Transverse colon (tissue), 4 donors: Measurements from ENCODE around the gene GPC6. TPM values are rescaled to one million over a fixed set of nuclear protein-coding genes. Genes with fewer than 3 reads are reported as not detected.

Source experiments
- DNase-seq: peaks from one replicate; pipeline ENCODE4 v3.0.0-alpha.2; 2019
- H3K27ac ChIP-seq, 4 donors: fragments of 200-600 bp; sonication (generic); 2 replicates each; pipeline ENCODE4 v1.5.1; 2016 to 2018; ENCODE audit warnings: inconsistent platforms in 4 of 4
- H3K27me3 ChIP-seq: fragments of 200-600 bp; sonication (generic); 2 replicates; pipeline ENCODE4 v1.5.1; 2017; ENCODE audit warnings: inconsistent platforms
- H3K36me3 ChIP-seq, 4 donors: fragments of 200-600 bp; sonication (generic); 2 replicates each; pipeline ENCODE4 v1.5.1; 2017 to 2019; ENCODE audit warnings: inconsistent platforms in 4 of 4
- H3K4me1 ChIP-seq, 4 donors: fragments of 200-600 bp; sonication (generic); 2 replicates each; pipeline ENCODE4 v1.5.1; 2017 to 2020; ENCODE audit warnings: inconsistent platforms in 4 of 4
- H3K4me3 ChIP-seq, 4 donors: fragments of 200-600 bp; sonication (generic); 1 replicate in 1 of 4; 2 replicates in 3 of 4; pipeline versions ENCODE4 v1.5.1 to v1.6.1; 2017 to 2019; ENCODE audit warnings: inconsistent platforms in 4 of 4
- H3K9me3 ChIP-seq, 2 donors: fragments of 200-600 bp; sonication (generic); 2 replicates each; pipeline ENCODE4 v1.5.1; 2017 to 2019; ENCODE audit warnings: inconsistent platforms in 2 of 2
- CTCF ChIP-seq, 5 experiments: fragments of 200-600 bp in 3 of 5; fragments of 450-650 bp in 2 of 5; sonication (generic) in 3 of 5; IDR thresholded peaks; 1 replicate in 2 of 5; 2 replicates in 3 of 5; pipeline ENCODE4 v1.5.1; 2016 to 2017; ENCODE audit warnings: antibody characterized with exemption in 5 of 5, inconsistent platforms in 3 of 5, mild to moderate bottlenecking in 2 of 5, moderate library complexity in 1 of 5
- EP300 ChIP-seq: sonication (generic); formaldehyde crosslinking; IDR thresholded peaks from one replicate; pipeline ENCODE4 v1.6.1; 2017; ENCODE audit warnings: antibody characterized with exemption, low read depth
- POLR2A ChIP-seq: fragments of 450-650 bp; IDR thresholded peaks from one replicate; pipeline ENCODE4 v1.6.1; 2016; ENCODE audit warnings: antibody characterized with exemption, mild to moderate bottlenecking, moderate library complexity
- POLR2AphosphoS5 ChIP-seq, 3 donors: sonication (generic); formaldehyde crosslinking; IDR thresholded peaks; one replicate each; pipeline ENCODE4 v1.6.1; 2016; ENCODE audit warnings: antibody characterized with exemption in 3 of 3
- WGBS, 2 donors: methylation state at CpG; one replicate each; pipeline ENCODE4 v1.1.5; 2018; ENCODE audit warnings: low coverage in 1 of 2; 5-methylcytosine and 5-hydroxymethylcytosine counted together
- in situ Hi-C, 4 donors: fragments of 200-750 bp; cut with MboI; loops; one replicate each; pipeline versions ENCODE4 v1.15.0 to v1.15.1; 2017; ENCODE audit warnings: low sequenced_read_pairs in 3 of 4, low pct_ligation_motif_present in 1 of 4, low pct_unique_long_range_greater_than_20kb in 1 of 4
- intact Hi-C: fragments of 100-400 bp; cut with DNase I; formaldehyde crosslinking; loops from one replicate; pipeline ENCODE4 v1.15.1; 2023; ENCODE audit warnings: low total_unique reads
- total RNA-seq, 4 donors: library from RNA; depleted of rRNA; stranded (reverse); fragments of >200 nt; gene quantifications; one replicate each; pipeline ENCODE4 v1.1.0, GENCODE V29; 2016

The GPC6 gene
- total RNA-seq, 4 donors from 2014 or later: 0.75 to 5.7 (median 4.0) TPM

- intact Hi-C loops (no loop called here), in situ Hi-C loops (no loop called here)
- Histone ChIP-seq H3K4me3 (no peak overlapping the region), H3K36me3 (no peaks in the 10 kb centered on the region), H3K27me3 (no peaks in the 10 kb centered on the region), H3K9me3 (no peaks in the 10 kb centered on the region), H3K27ac (no peak overlapping the region), H3K4me1 (no peaks in the 10 kb centered on the region)
- DNase-seq: no peak
- TF ChIP-seq CTCF (IDR thresholded peaks at IDR 0.05): no peak
- TF ChIP-seq EP300: no peak
- no peak for TF ChIP-seq POLR2A
- TF ChIP-seq POLR2AphosphoS5 (IDR thresholded peaks at IDR 0.05): no peak
- 63% methylated on average over 1 of the region's 1 CpG for WGBS, 2 donors
These were observed 463.5 kb downstream of the GPC6 start for GRCh38 chr13:93690139-93690538.

- in situ Hi-C loops: no loop called here
- H3K4me3 ChIP-seq: no peak overlapping the region
- intact Hi-C loops: no loop called here
These were observed 471.5 kb downstream of the GPC6 start for GRCh38 chr13:93698016-93698613.

GRCh38 chr13:93700115-93700514, 473.5 kb downstream of the GPC6 start:
- Histone ChIP-seq H3K36me3 (no peaks in the 10 kb centered on the region), H3K4me3 (no peak overlapping the region), H3K27me3 (no peaks in the 10 kb centered on the region), H3K9me3 (no peaks in the 10 kb centered on the region), H3K27ac (no peak overlapping the region), H3K4me1 (no peaks in the 10 kb centered on the region)
- TF ChIP-seq POLR2AphosphoS5 (IDR thresholded peaks at IDR 0.05) (no peak), CTCF (IDR thresholded peaks at IDR 0.05) (no peak), POLR2A (no peak), EP300 (no peak)
- in situ Hi-C loops: no loop called here
- 83% methylated on average over 1 of the region's 1 CpG for WGBS, 2 donors
- intact Hi-C loops: no loop called here
- DNase-seq: no peak

More at GRCh38 chr13:93698016-93698613, 471.5 kb downstream of the GPC6 start:
- DNase-seq: no peak
- Histone ChIP-seq H3K27me3 (no peaks in the 10 kb centered on the region), H3K9me3 (no peaks in the 10 kb centered on the region), H3K36me3 (no peaks in the 10 kb centered on the region), H3K4me1 (no peaks in the 10 kb centered on the region), H3K27ac (no peak overlapping the region)
- TF ChIP-seq POLR2AphosphoS5 (IDR thresholded peaks at IDR 0.05) (no peak), EP300 (no peak), POLR2A (no peak), CTCF (IDR thresholded peaks at IDR 0.05) (no peak)
- WGBS, 2 donors: 72 to 83% methylated on average over 5 of the region's 5 CpGs

- H3K36me3 ChIP-seq: no peaks in the 10 kb centered on the region
- H3K9me3 ChIP-seq: no peaks in the 10 kb centered on the region
- peaks cover 0 to 4% (median 0%) of the 10 kb centered on the region in 4 donors for H3K4me1 ChIP-seq
- 67 to 91% methylated on average over 1 of the region's 1 CpG for WGBS, 2 donors
- no peak overlapping the region for H3K4me3 ChIP-seq
- H3K27ac ChIP-seq: no peak overlapping the region
- intact Hi-C loops: no loop called here
- in situ Hi-C loops: no loop called here
- TF ChIP-seq EP300 (no peak), POLR2A (no peak), CTCF (IDR thresholded peaks at IDR 0.05) (no peak), POLR2AphosphoS5 (IDR thresholded peaks at IDR 0.05) (no peak)
- no peaks in the 10 kb centered on the region for H3K27me3 ChIP-seq
- DNase-seq: no peak
These were observed 481.9 kb downstream of the GPC6 start for GRCh38 chr13:93708308-93709075.
